Esophagus muscularis mucosa (tissue), 4 donors: ENCODE measurements around the gene KANSL1. TPM values are rescaled to one million over a fixed set of nuclear protein-coding genes. Genes with fewer than 3 reads are reported as not detected.
A peak's percentile ranks its signal among the peaks of the same experiment; 100 is the strongest.

Experiments
- DNase-seq: peaks from one replicate; pipeline ENCODE4 v3.0.0-alpha.2; 2017; ENCODE audit errors: extremely low spot score
- H3K27ac ChIP-seq, 4 donors: fragments of 200-600 bp; sonication (generic); replicated peaks in 1 of 4; 1 replicate in 3 of 4; 2 replicates in 1 of 4; pipeline ENCODE4 v1.5.1; 2016 to 2019; ENCODE audit warnings: mild to moderate bottlenecking in 1 of 4
- H3K27me3 ChIP-seq, 4 donors: fragments of 200-600 bp; sonication (generic); one replicate each; pipeline versions ENCODE4 v1.5.1 to v1.6.0; 2016 to 2019
- H3K36me3 ChIP-seq, 4 donors: fragments of 200-600 bp; sonication (generic); one replicate each; pipeline ENCODE4 v1.5.1; 2016 to 2019
- H3K4me1 ChIP-seq, 4 donors: fragments of 200-600 bp; sonication (generic); one replicate each; pipeline ENCODE4 v1.5.1; 2016 to 2019
- H3K4me3 ChIP-seq, 4 donors: fragments of 200-600 bp; sonication (generic); 1 replicate in 2 of 4; 2 replicates in 2 of 4; pipeline ENCODE4 v1.5.1; 2016 to 2019; ENCODE audit warnings: mild to moderate bottlenecking in 4 of 4, moderate library complexity in 1 of 4
- H3K9me3 ChIP-seq, 4 donors: fragments of 200-600 bp; sonication (generic); 1 replicate in 3 of 4; 2 replicates in 1 of 4; pipeline ENCODE4 v1.5.1; 2016 to 2019
- EP300 ChIP-seq: sonication (generic); formaldehyde crosslinking; IDR thresholded peaks from one replicate; pipeline ENCODE4 v1.6.1; 2017; ENCODE audit warnings: antibody characterized with exemption
- POLR2A ChIP-seq: fragments of 450-650 bp; IDR thresholded peaks from one replicate; pipeline ENCODE4 v1.6.1; 2017; ENCODE audit warnings: antibody characterized with exemption, moderate library complexity, mild to moderate bottlenecking, low read depth
- POLR2AphosphoS5 ChIP-seq, 2 donors: sonication (generic); formaldehyde crosslinking; IDR thresholded peaks; one replicate each; pipeline ENCODE4 v1.6.1; 2017; ENCODE audit warnings: antibody characterized with exemption in 2 of 2
- WGBS: methylation state at CpG from one replicate; pipeline ENCODE4 v1.1.5; 2018; 5-methylcytosine and 5-hydroxymethylcytosine counted together
- intact Hi-C: fragments of 100-400 bp; cut with DNase I; formaldehyde crosslinking; loops from one replicate; pipeline ENCODE4 v1.15.1; 2023
- total RNA-seq, 4 donors: library from RNA; depleted of rRNA; stranded (reverse); fragments of >200 nt; gene quantifications; one replicate each; pipeline versions ENCODE4 v1.1.0 to v1.2.1, GENCODE V29; 2016
- TF ChIP-seq, protein P1 (sequence below), 3 experiments: fragments of 200-600 bp in 2 of 3; fragments of 450-650 bp in 1 of 3; sonication (generic) in 2 of 3; IDR thresholded peaks; one replicate each; pipeline ENCODE4 v1.5.1; 2017 to 2019; ENCODE audit warnings: antibody characterized with exemption in 3 of 3, mild to moderate bottlenecking in 2 of 3, moderate library complexity in 1 of 3

KANSL1 gene
- total RNA-seq, 4 donors from 2014 or later, result 55.0 to 124 (median 70.0) TPM

DNA sequence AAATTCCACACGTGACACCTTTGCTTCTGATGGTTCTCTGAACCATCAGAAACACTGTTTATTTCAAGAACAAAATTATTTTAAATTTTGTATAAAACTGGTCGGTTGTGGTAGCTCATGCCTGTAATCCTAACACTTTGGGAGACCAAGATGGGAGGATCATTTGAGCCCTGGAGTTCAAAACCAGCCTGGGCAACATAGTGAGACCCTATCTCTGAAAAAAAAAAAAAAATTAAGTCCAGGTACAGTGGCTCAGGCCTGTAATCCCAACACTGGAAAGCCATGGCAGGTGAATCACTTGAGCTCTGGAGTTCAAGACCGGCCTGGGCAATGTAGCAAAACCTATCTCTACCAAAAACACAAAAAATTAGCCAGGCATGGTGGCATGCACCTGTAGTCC is 8.3 kb upstream of the KANSL1 start:
- Histone ChIP-seq H3K36me3 (peaks cover 0 to 3% (median 0%) of the 10 kb centered on the region in 4 donors), H3K4me3 (no peak overlapping the region), H3K4me1 (peaks cover 13 to 67% (median 42%) of the 10 kb centered on the region in 4 donors), H3K27ac (no peak overlapping the region), H3K27me3 (no peaks in the 10 kb centered on the region), H3K9me3 (no peaks in the 10 kb centered on the region)
- intact Hi-C loops, result no loop called here
- TF ChIP-seq POLR2AphosphoS5 (IDR thresholded peaks at IDR 0.05) (no peak), POLR2A (no peak), EP300 (no peak)
- TF ChIP-seq, protein P1, sequence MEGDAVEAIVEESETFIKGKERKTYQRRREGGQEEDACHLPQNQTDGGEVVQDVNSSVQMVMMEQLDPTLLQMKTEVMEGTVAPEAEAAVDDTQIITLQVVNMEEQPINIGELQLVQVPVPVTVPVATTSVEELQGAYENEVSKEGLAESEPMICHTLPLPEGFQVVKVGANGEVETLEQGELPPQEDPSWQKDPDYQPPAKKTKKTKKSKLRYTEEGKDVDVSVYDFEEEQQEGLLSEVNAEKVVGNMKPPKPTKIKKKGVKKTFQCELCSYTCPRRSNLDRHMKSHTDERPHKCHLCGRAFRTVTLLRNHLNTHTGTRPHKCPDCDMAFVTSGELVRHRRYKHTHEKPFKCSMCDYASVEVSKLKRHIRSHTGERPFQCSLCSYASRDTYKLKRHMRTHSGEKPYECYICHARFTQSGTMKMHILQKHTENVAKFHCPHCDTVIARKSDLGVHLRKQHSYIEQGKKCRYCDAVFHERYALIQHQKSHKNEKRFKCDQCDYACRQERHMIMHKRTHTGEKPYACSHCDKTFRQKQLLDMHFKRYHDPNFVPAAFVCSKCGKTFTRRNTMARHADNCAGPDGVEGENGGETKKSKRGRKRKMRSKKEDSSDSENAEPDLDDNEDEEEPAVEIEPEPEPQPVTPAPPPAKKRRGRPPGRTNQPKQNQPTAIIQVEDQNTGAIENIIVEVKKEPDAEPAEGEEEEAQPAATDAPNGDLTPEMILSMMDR (IDR thresholded peaks at IDR 0.05), result no peak
- WGBS, result 95% methylated on average over 3 of the region's 3 CpGs
- DNase-seq, result no peak

- Histone ChIP-seq H3K36me3 (peaks cover 0 to 3% (median 0%) of the 10 kb centered on the region in 4 donors), H3K4me3 (no peak overlapping the region), H3K27me3 (no peaks in the 10 kb centered on the region), H3K4me1 (peaks cover 13 to 72% (median 48%) of the 10 kb centered on the region in 4 donors), H3K9me3 (no peaks in the 10 kb centered on the region), H3K27ac (no peak overlapping the region)
- DNase-seq, result no peak
- TF ChIP-seq EP300 (no peak), POLR2AphosphoS5 (IDR thresholded peaks at IDR 0.05) (no peak), POLR2A (no peak)
- TF ChIP-seq, protein P1 (IDR thresholded peaks at IDR 0.05), result no peak
- WGBS, result 92% methylated on average over 7 of the region's 7 CpGs
- intact Hi-C loops, result no loop called here
These were observed 7.0 kb upstream of the KANSL1 start for GRCh38 chr17:46200197-46200596.

DNA sequence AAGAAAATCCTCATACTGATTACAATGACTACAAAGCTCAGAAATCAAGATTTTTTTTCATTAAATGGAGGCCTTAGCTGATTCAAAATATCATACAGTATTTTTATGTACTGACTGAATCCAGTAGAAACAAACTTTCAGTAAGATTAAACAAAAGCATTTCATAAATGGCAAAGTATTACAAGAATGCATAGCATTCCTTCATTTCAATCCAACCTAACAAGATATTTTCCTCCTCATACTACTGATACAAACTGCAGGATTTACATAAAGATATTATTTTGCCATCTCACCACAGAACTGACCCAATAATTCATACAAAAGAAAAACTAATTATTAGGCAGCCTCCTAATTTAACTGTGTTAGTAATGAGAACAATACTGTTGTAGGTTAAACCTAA is 6.2 kb upstream of the KANSL1 start:
- TF ChIP-seq POLR2AphosphoS5 (IDR thresholded peaks at IDR 0.05), result no peak
- TF ChIP-seq, protein P1 (IDR thresholded peaks at IDR 0.05), result no peak
- no peak for TF ChIP-seq EP300
- TF ChIP-seq POLR2A, result no peak
- peak overlapping the region in 1 of 4 donors; percentile 24 for H3K27ac ChIP-seq
- intact Hi-C loops, result no loop called here

DNA sequence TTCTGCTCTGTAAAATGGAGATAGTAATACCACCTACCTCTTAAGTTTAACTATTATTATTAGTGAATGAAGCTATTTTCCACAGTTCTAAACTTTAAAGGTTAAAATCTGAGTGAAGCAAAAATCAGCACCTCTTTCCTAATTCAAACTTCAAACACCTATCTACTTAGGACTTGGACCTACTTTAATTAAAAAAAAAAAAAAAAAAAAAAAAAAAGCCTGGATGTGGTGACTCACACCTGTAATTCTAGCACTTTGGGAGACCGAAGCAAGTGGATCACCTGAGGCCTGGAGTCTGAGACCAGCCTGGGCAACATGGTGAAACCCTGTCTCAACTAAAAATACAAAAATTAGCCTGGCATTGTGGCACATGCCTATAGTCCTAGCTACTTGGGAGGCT is 5.0 kb upstream of the KANSL1 start:
- H3K4me3 ChIP-seq, result no peak overlapping the region
- 96% methylated on average over 1 of the region's 1 CpG for WGBS
- TF ChIP-seq EP300, result no peak
- no peak for TF ChIP-seq POLR2A
- TF ChIP-seq POLR2AphosphoS5 (IDR thresholded peaks at IDR 0.05), result no peak
- no peaks in the 10 kb centered on the region for H3K9me3 ChIP-seq
- no peaks in the 10 kb centered on the region for H3K27me3 ChIP-seq
- H3K36me3 ChIP-seq, result peaks cover 0 to 3% (median 0%) of the 10 kb centered on the region in 4 donors
- H3K4me1 ChIP-seq, result peaks cover 19 to 77% (median 60%) of the 10 kb centered on the region in 4 donors
- DNase-seq, result no peak
- peak overlapping the region in 1 of 4 donors; percentile 9 for H3K27ac ChIP-seq
- intact Hi-C loops, result no loop called here

More for the DNA sequence above, 6.2 kb upstream of the KANSL1 start:
- no peaks in the 10 kb centered on the region for H3K9me3 ChIP-seq
- H3K36me3 ChIP-seq, result peaks cover 0 to 3% (median 0%) of the 10 kb centered on the region in 4 donors
- DNase-seq, result no peak
- H3K4me1 ChIP-seq, result peaks cover 17 to 80% (median 57%) of the 10 kb centered on the region in 4 donors
- no peaks in the 10 kb centered on the region for H3K27me3 ChIP-seq
- H3K4me3 ChIP-seq, result no peak overlapping the region

GRCh38 chr17:46197530-46197929 is 4.3 kb upstream of the KANSL1 start:
- Histone ChIP-seq H3K27ac (no peak overlapping the region), H3K4me3 (no peak overlapping the region), H3K4me1 (peaks cover 19 to 70% (median 57%) of the 10 kb centered on the region in 4 donors), H3K36me3 (peaks cover 0 to 3% (median 0%) of the 10 kb centered on the region in 4 donors), H3K9me3 (no peaks in the 10 kb centered on the region), H3K27me3 (no peaks in the 10 kb centered on the region)
- DNase-seq, result no peak
- intact Hi-C loops, result no loop called here
- TF ChIP-seq, protein P1 (IDR thresholded peaks at IDR 0.05), result no peak
- TF ChIP-seq EP300, result no peak
- no peak for TF ChIP-seq POLR2A
- no peak for TF ChIP-seq POLR2AphosphoS5 (IDR thresholded peaks at IDR 0.05)
- WGBS, result 82% methylated on average over 6 of the region's 6 CpGs
